AG04449 (cell line): ENCODE measurements around the gene EIF3K.

Source experiments
- CTCF ChIA-PET: fragments of 350-600 bp; formaldehyde crosslinking; extraction: SDS; loops from one replicate; lab custom pipeline; 2021; ENCODE audit warnings: antibody characterized with exemption; lab: Yijun Ruan, JAX
- POLR2A ChIA-PET: fragments of 400-600, 350-600 bp; formaldehyde crosslinking; extraction: SDS; loops from one replicate; lab custom pipeline; 2020; ENCODE audit warnings: antibody characterized with exemption, inconsistent platforms; lab: Yijun Ruan, JAX
- DNase-seq: peaks from one replicate; pipeline ENCODE4 v3.0.0-alpha.2; 2010; ENCODE audit warnings: low read depth, low spot score
- H3K4me3 ChIP-seq: 2 replicates; pipeline ENCODE4 v1.5.1; 2011; ENCODE audit warnings: low read depth, mild to moderate bottlenecking, control low read depth, low read length
- CTCF ChIP-seq: IDR thresholded peaks from one replicate; pipeline ENCODE4 v1.5.1; 2011; ENCODE audit warnings: mild to moderate bottlenecking, moderate library complexity, low read length, control low read depth, inconsistent platforms; ENCODE audit not compliant: insufficient read depth; ENCODE audit errors: missing control alignments

Gene EIF3K

DNA sequence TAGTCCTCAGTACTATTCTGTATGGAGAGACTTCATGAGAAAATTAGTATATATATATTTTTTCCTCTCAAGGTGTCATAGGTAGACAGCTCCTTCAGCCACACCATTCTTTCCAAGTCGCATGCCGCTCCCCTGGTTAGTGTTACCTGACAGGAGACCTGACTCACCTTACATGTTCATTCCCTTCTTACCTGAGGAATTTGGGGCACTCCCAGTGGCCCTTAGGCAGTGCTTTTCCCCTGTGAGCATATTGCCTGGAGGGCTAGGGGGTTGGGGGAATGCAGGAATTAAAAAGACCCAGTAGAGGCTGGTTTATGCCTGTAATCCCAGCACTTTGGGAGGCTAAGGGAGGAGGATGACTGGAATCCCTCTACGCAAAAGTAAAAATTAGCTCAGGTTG lies 19.5 kb downstream of the EIF3K start:
- no peak overlapping the region for H3K4me3 ChIP-seq
- ChIA-PET POLR2A (interaction anchor here (0.7 kb wide), 1 partner anchor 9 kb away, joined by 3 read pairs; the partner anchor contains the start of gene ACTN4), CTCF (interaction anchor here (0.6 to 8.4 kb wide), 9 partner anchors 10 to 856 kb away, joined by 3 to 112 read pairs (median 43); partner anchors contain the start of genes ACTN4, EIF3K, FAM98C and MAP4K1)
- no peak for DNase-seq
- no peak for TF ChIP-seq CTCF

DNA sequence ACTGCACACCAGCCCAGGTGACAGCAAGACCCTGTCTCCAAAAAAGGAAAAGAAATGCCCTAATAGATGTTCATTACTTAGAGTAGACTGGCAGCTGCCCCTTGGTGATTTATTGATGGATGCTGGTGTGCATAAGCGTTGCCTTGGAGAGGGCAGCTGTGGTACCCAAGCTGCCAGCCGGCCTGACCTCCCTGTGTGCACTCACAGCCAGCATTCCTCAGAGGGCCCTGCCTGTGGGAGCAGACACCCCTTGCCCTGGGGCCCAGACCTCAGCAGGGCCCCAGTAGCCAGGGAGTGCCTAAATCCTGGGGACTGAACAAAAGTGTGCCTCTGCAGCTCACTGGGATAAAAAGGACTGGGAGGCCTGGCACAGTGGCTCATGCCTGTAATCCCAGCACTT lies 20.7 kb downstream of the EIF3K start:
- no peak for TF ChIP-seq CTCF
- no peak overlapping the region for H3K4me3 ChIP-seq
- ChIA-PET CTCF (interaction anchor here (0.9 to 8.4 kb wide), 6 partner anchors 9 to 290 kb away, joined by 3 to 112 read pairs (median 52); partner anchors contain the start of genes ACTN4, EIF3K, FAM98C and MAP4K1), POLR2A (no interaction called here)
- DNase-seq: no peak

DNA sequence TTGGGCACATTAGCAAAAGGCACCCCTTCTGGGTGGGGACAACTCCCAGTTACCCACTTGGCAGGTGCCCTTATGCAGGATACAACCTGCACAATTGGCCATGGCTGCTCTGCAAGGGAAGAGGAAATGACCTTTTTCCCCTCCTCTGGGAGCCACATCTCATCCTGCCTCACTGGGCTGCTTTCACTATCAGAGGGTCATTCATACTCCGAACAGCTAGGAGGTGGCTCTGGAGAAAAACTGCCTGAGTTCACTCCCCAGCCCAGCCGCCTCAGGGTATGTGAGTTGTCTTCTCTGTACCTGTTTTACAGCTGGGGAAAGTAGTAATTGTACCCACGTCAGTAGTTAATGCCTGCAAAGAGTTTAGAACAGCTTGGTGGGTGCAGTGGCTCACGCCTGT lies 21.4 kb downstream of the EIF3K start:
- TF ChIP-seq CTCF: no peak
- ChIA-PET CTCF (interaction anchor here (0.8 to 8.4 kb wide), 7 partner anchors 93 to 290 kb away, joined by 3 to 112 read pairs (median 5); partner anchors contain the start of genes FAM98C, MRPS12 and SARS2), POLR2A (no interaction called here)
- DNase-seq: no peak
- H3K4me3 ChIP-seq: no peak overlapping the region

DNA sequence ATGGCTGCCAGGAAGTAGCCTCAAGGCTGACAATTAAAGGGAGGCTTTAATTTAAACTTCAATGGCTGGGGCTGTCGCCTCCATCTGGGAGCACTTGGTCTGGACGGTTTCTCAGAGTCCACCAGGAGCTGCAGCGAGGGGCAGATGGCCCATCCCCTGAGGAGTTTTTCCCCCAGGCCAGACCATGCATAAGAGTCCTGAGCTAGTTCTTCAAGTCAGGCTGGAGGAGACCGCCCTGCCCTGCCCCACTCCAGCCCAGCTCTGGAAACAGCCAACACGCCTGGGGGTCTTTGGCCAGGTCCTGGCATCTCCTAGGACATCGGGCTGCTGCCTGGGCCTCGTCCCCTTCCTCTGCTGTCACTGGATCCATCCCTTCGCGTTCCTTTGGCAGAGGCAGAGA lies 23.2 kb downstream of the EIF3K start:
- no peak for TF ChIP-seq CTCF
- ChIA-PET CTCF (interaction anchor here (0.8 to 13.2 kb wide), 5 partner anchors 6 to 288 kb away, joined by 3 to 106 read pairs (median 6); partner anchors contain the start of genes FAM98C, MRPS12 and SARS2), POLR2A (interaction anchor here (0.7 kb wide), 1 partner anchor 10 kb away, joined by 4 read pairs; no protein-coding TSS in a partner anchor)
- H3K4me3 ChIP-seq: no peak overlapping the region
- DNase-seq: no peak

DNA sequence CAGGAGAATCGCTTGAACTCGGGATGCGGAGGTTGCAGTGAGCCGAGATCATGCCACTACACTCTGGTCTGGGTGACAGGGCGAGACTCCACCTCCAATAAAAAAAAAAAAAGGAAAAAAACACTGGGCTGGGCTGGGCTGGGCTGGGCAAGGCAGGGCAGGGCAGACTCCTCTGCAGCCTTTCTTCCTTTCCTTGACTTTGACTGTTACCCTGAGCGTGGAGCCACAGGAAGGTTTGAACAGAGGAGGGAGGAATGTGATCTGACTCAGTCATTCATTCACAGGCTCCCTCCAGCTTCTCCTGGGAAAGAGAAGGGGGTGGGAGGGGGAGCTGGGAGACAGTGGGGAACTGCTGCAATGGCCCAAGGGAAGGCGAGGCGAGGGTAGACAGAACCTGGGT lies 25.7 kb downstream of the EIF3K start:
- TF ChIP-seq CTCF: no peak
- H3K4me3 ChIP-seq: no peak overlapping the region
- no peak for DNase-seq
- ChIA-PET CTCF (interaction anchor here (13.2 kb wide), 1 partner anchor 9 kb away, joined by 106 read pairs; no protein-coding TSS in a partner anchor), POLR2A (no interaction called here)

DNA sequence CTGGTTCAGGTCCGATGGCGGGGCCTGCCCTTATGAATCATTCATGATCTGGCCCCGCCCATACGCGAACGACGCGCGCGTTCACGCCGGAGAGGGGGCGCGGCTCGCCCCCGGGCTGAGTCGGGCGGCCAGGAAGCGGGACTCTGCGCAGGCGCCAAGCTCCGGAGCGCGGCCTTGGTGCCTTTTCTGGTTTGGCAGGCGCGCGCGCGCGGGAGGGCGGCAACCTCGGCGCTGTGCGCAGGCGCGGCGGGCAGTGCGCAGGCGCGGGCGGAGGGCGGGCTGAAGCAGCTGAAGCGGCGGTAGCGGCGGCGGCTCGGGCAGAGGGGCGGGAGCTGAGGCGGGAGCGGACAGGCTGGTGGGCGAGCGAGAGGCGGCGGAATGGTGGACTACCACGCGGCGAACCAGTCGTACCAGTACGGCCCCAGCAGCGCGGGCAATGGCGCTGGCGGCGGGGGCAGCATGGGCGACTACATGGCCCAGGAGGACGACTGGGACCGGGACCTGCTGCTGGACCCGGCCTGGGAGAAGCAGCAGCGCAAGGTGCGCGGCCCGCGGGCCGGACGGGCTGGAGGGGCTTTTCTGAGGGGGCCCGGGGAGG lies 28.5 kb downstream of the EIF3K start, which contains the start of gene ACTN4:
Gene ACTN4 (plus strand): TSS at position 282 of the 598 bp plus-strand sequence. CDS start 97 bp downstream, at position 379.
- DNase-seq: no peak
- ChIA-PET CTCF (interaction anchor here (1.1 to 13.2 kb wide), 4 partner anchors 12 to 283 kb away, joined by 3 to 106 read pairs (median 3); partner anchors contain the start of genes MRPS12 and SARS2), POLR2A (interaction anchor here (0.6 to 3.3 kb wide), 16 partner anchors 9 to 701 kb away, joined by 3 to 27 read pairs (median 3); partner anchors contain the start of genes EIF3K and FAM98C)
- TF ChIP-seq CTCF: no peak
- peak within 1 kb of the TSS; percentile 98 for H3K4me3 ChIP-seq
